Stimulated activated CD8-positive, alpha-beta memory T cell treated with anti-CD3 and anti-CD28 coated beads, Interleukin-7, amount 100 ng/mL, for 48 hours (primary cell): ENCODE results near the gene PALM3.
"Not testable (repeated sequence)": the region's sequence is repeated elsewhere in the genome, so short reads cannot be mapped to it uniquely, and the experiment has no call there.

Experiments
- DNase-seq, 2 donors: peaks; one replicate each; pipeline ENCODE4 v3.0.0-alpha.2; 2020; ENCODE audit warnings: low read depth in 1 of 2; ENCODE audit errors: extremely low read depth in 1 of 2

The PALM3 gene

DNA sequence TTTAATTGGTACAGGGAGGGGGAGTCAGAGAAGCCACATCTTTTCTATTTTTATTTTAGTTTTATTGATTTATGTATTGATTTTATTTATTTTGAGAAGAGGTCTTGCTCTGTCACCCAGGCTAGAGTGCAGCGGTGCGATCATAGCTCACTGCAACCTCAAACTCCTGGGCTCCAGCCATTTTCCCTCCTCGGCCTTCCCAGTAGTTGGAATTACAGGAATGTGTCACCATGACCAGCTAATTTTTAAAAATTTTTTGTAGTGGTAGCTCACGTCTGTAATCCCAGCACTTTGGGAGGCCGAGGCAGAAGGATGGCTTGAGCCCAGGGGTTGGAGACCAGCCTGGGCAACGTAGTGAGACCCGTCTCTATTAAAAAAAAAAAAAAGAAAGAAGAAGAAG lies 26.2 kb downstream of the PALM3 start:
- no peak for DNase-seq

DNA sequence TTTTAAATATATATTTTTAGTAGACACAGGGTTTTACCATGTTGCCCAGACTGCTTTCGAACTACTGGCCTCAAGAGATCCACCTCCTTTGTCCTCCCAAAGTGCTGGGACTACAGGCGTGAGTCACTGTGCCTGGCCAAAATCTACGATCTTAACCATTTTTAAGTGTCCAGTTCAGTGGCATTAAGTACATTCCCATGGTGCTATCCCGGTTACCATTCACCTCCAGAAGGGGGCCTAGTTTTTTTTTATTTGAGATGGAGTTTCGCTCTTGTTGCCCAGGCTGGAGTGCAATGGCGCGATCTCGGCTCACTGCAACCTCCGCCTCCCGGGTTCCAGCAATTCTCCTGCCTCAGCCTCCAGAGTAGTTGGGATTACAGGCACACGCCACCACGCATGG lies 26.7 kb downstream of the PALM3 start:
- DNase-seq, result not testable (repeated sequence)

DNA sequence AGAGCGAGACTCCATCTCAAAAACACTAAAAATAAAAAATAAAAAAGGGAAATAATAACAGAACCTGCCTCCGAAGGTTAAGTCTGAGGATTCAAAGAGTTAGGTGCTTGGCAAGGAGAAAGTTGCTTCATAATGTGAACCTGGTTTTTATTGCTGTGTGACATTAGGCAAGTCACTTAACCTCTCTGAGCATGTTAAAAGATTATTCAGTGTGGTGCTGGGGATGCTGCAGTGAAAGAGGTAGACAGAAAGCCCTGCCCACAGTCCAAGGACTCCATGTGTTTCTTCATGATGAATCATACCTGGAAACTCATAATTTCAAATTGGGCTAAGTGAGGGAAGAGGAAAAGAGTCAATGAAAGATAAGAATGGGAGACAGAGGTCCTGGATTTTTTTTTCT lies 27.9 kb downstream of the PALM3 start:
- DNase-seq, result no peak

DNA sequence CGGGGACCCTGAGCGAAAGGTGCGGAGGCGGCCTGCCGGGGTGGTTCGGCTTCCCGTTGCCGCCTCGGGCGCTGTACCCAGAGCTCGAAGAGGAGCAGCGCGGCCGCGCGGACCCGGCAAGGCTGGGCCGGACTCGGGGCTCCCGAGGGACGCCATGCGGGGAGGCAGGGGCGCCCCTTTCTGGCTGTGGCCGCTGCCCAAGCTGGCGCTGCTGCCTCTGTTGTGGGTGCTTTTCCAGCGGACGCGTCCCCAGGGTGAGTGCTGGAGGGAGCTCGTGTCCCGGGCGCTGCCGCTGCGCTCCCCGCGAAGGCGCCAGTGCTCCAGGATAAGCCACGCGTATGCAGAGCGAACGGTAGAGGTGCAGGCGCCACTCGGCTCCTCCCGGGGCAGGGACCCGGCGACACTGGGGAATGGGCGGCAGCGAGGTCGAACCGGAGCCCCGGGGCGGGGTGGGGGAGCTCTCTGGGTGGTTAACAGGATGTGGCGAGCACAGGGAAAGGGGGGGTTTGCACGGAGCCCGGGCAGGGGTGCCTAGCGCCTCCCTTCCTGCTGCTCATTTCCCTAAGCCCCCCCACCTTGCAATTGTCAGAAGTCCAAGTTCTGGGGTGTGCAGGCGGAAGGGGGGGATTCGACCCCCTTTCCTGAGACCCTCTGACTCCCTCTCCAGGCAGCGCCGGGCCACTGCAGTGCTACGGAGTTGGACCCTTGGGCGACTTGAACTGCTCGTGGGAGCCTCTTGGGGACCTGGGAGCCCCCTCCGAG lies 30.0 kb downstream of the PALM3 start, which contains the start of gene IL27RA:
IL27RA (plus strand) TSS at position 44 of the 762 bp plus-strand sequence; CDS start at position 155, 111 bp downstream.
- peak; percentile 58 to 68 for DNase-seq

DNA sequence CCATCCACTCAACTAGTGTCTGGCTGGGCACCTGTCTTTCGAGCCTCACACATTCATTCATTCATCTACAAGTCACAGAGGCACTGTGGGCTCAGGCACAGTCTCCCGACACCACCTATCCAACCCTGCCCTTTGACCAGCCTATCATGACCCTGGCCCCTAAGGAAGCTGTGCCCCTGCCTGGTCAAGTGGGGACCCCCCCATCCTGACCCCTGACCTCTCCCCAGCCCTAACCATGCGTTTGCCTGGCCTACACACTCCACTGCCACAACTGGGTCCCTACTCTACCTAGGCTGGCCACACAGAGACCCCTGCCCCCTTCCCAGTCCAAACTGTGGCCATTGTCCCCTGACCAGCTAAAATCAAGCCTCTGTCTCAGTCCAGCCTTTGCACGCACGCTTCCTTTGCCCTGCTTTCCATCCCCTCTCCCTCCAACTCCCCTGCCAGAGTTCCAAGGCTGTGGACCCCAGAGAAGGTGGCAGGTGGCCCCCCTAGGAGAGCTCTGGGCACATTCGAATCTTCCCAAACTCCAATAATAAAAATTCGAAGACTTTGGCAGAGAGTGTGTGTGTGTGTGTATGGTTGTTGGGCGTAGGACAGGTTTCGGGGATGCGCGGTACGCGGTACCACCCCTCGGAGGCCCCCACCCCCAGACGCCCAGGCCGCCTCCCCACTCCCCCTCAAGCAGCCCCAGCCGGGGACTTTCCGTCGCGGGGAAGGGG lies 30.7 kb downstream of the PALM3 start:
- DNase-seq, result no peak

DNA sequence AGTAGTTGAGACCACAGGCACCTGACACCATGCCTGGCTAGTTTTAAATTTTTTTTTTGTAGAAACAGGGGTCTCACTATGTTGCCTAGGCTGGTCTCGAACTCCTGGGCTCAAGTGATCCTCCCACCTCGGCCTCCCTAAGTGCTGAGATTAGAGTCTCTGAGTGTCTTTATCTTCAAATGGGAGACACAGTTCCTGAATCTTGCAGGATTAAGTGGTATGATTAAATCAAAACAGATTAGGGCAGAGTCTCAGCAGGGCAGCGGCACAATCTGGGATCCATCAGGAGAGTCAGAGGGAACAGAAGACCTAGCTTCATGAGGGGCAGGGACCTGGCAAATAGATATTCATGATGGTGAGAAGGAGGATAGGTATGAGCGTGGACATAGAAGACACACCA lies 33.0 kb downstream of the PALM3 start:
- DNase-seq, result no peak

DNA sequence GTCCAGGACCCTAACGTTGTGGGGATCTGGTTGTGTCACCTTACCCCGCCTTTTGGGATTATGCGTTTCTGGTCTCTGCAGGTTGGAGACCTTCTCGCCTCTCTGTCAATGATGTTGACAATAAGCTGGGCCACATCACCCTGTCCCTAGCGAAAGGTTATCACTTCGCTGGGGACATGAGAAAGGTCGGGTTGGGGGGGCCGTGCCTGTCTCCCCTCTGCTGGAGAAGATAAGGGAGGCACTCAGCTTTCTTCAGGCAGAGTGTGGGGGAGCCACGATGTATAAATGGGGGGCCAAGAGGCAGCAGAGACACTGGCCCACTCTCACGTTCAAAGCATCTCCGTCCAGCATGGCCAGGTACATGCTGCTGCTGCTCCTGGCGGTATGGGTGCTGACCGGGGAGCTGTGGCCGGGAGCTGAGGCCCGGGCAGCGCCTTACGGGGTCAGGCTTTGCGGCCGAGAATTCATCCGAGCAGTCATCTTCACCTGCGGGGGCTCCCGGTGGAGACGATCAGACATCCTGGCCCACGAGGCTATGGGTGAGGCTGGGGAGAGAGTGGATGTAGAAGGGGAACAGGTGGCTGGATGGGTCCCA lies 33.9 kb downstream of the PALM3 start, which contains the start of gene RLN3:
RLN3 (plus strand) TSS at position 293 of the 595 bp plus-strand sequence; CDS start at position 350, 57 bp downstream.
- no peak for DNase-seq

DNA sequence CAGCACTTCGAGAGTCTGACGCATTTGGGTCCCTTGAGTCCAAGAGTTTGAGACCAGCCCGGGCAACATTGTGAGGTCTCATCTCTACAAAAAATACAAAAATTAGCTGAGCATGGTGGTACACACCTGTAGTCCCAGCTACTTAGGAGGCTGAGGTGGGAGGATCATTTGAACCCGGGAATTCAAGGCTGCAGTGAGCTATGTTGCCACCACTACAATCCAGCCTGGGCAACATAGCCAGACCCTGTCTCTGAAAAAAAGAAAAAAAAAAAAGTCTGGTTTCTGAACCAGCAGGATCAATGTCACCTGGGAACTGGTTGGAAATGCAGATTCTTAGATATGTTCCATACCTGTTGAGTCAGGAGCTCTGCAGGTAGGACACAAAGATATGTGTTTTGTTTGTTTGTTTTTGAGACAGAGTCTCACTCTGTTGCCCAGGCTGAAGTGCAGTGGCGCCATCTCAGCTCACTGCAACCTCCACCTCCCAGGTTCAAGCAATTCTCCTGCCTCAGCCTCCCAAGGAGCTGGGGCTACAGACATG lies 35.2 kb downstream of the PALM3 start:
- DNase-seq, result not testable (repeated sequence)

DNA sequence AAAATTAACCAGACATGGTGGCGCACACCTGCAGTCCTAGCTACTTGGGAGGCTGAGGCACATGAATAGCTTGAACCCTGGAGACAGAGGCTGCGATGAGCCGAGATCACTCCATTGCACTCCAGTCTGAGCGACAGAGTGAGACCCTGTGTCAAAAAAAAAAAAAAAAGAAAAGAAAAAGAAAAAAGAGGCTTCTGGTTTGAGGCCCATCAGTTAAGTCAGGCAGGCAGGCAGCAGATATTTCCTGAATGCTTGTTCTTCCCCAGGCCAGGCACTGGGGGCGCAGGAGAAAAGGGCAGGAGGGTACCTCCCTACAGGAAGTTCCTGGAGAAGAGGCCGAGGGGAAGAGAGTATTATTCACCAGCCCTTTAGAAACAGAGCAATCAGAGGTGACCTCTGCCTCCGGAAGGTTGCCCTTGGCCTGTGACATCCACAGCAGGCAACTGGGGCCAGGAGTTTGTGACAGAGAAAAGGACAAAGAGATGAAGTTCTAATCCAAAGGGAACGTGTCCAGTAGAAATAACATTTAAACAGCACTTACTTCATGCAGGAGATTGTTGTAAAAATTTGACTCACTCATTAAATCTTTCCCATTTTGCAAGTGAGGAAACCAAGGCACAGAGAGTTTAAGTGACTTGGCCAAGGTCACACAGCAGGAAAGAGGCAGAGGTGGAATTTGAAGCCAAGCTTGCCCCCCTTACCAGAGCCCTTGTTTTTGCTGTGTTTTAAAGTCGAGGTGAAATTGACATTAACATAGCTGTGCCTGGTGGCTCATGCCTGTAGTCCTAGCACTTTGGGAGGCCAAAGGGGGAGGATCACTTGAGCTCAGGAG lies 38.3 kb downstream of the PALM3 start:
- DNase-seq, result no peak

DNA sequence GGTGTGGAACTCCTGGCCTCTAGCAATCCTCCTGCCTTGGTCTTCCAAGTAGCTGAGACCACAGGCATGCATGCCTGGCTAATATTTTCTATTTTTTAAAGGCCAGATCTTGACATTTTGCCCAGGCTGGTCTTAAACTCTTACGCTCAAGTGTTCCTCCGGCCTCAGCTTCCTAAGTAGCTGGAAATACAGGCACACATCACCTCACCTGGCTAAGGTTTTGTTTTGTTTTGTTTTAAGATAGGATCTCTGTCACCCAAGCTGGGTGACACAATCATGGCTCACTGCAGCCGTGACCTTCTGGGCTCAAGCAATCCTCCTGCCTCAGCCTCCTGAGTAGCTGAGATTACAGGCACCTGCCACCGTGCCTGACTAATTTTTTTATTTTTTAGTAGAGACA lies 39.4 kb downstream of the PALM3 start:
- DNase-seq, result no peak

DNA sequence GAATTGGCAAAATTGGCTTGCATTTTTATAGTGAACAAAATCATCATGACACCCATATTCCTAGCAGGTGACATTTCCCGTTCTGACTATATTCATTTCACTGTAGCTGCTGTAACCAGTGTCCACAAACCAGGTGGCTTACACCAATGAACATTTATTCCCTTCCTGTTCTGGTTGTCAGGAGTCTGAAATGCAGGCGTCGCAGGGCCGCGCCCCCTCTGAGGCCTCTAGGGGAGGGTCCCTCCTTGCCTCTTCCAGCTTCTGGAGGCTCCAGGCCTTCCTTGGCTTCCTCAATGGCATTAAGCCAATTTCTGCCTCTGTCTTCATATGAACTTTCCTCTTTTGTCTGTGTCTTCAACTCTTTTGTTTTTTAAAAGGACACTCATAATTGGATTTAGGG lies 40.4 kb downstream of the PALM3 start:
- DNase-seq, result no peak

DNA sequence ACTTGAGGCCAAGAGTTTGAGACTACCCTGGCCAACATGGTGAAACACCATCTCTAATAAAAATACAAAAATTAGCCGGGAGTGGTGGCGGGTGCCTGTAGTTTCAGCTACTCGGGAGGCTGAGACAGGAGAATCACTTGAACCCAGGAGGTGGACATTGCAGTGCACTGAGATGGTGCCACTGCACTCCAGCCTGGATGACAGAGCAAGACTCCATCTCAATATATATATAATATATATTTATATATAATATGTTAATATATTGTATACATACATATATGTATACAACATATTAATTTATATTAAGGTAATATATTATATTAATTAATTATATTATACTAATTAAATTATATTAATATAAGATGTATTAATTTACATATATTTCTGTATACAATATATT lies 42.1 kb downstream of the PALM3 start:
- DNase-seq, result not testable (repeated sequence)

DNA sequence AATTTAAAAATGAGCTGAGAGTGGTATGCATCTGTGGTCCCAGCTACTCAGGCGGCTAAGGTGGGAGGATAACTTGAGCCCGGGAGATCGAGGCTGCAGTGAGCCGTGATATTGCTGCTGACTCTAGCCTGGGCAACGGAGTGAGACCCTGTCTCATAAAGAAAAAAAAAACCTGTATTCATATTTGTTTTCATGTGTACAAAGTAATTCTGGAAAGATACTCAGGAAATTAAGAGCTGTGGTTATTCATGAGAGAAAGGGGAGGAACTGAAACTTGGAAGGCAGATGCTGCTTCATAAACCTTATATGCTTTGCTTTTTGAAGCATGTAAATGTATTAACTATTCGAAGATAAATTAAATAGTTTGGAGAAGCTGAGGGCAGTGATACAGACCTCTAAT lies 42.8 kb downstream of the PALM3 start:
- DNase-seq, result no peak

DNA sequence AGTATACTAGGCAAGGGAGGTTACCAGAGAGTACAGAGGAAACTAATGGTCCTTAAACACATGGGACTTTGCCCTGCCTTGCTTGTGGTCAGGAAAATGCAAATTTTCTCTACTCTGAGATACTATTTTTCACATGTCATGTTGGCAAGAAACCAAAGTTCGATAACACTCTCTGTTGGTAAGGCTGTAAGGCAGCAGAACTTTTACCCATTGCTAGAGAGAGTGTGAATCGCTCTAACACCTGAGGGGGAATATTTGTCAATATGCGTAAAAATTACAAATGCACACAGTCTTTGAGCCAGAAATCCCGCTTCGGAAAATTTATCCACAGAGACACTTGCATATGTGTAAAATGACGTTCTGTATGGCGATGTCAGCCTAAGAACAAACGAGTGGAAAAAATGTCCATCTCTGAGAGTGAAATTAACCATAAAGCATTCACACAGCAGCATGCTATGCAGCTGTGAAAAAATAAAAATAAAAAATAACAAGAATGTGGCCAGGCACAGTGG lies 46.3 kb downstream of the PALM3 start:
- no peak for DNase-seq

DNA sequence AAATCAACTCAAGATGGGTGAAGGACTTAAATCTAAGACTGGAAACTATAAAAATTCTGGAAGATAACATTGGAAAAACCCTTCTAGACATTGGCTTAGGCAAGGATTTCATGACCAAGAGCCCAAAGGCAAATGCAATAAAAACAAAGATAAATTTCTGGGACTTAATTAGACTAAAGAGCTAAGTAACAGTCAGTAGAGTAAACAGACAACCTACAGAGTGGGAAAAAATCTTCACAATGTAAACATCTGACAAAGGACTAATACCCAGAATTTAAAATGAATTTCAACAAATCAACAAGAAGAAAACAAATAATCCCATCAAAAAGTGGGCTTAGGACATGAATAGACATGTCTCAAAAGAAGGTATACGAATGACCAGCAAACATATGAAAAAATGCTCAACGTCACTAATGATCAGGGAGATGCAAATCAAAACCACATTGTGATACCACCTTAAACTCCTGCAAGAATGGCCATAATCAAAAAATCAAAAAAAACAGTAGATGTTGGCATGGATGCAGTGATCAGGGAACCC lies 49.4 kb downstream of the PALM3 start:
- no peak for DNase-seq

DNA sequence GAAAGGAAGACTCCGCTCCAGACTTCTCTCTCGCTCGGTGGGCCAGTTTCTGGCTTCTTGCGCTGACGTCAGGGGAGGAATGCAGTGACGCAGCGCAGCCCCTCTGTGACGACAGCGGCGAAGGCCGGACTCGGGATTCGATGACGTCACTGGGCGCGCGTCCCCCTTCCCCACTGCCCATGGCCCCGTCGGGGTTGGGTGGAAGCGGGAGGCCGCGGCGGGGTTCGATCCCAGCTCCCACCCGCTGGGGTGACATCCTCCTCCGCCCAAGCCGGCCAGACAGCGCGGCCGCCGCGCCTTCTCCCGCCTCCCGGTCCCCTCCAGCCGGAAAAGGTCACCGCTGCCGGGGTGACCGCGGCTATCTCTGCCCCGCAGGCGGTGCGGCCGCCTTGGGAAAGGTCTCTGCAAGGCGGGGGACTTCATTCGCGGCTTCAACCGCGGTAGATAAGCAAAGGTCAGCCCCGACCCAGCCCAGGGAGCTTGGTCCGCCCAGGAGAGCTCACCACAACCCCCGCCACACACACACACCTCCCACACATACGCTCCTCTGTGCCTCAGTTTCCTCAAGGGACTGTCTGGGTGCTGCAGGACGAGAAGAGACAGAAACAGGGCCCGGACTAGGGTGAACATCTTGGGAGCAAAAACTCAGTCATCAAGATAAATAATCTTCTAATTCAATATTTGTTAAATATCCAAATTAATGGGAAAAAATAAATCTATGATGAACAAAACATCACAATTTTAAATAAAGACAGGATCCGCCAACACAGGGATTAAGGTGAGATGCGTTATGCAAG lies 54.9 kb downstream of the PALM3 start:
- no peak for DNase-seq

DNA sequence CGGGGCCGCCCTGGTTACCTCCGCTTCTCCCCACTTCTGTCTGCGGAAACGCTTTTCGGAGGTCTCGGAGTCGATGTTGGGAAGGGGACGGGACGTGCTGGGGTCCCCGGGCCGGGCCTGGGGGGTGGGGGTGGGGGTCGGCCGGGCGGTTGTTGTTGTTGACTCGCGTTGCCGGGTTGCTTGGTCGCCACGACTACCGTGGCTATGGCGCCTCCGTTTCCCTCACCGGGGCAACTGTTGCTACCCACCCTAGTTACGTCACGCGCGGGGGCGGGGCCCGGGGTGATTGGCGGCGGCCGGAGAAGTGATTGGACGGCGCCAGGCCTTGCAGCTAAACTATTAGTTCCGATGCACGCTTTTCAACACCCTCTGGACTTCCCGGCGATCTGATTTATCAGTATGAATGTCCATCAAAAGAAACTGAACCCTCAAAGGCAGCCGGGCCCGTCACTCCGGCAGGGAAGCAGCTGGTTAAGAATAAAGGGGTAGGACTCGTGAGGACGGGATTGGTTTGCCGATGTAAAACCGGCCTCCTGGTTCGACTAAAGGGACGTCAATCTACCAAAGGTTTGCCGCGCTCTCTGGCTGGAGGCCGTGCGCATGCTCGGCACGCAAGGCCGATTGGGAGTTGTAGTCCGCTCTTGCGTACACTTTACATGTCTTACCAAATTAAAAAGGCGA lies 55.7 kb downstream of the PALM3 start, which contains the start of gene RFX1:
RFX1 (minus strand) TSS at position 236 of the 681 bp plus-strand sequence. CDS start 12,477 bp downstream, outside the sequence.
- DNase-seq, result peak; percentile 99

DNA sequence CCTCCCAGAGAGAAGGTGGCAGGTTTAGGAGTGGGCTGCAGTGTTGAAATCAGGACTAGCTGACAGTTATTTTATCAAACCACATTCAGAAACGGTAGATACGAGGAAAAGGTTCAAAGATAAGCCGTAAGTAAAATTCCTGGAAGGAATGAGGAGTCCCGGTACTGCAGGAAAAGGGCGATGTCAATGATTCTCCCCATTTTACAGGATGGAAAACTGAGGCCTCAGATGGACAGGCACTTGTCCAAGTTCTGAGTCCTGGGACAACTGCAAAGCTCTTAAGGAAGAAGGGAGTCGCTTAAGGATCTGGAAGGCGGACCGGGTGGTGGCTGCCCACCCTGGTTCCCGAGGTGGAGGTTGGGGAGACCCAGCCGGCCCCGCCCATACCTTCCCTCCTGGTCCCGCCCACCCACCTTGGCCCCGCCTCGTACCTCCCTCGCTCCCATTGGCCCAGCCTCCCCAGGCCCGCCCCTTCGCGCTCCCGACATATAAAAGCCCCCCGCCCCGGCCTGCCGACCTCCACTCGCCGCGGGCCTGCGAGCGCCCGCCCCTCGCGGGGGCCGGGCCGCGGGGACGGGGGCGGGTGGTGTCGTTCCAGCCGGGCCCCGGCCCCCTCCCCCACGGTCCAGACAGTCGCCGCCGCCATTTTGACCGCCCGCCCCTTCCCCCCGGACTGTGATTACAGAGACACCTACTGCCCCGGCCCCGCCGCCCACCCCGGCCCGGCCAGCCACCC lies 56.4 kb downstream of the PALM3 start:
- DNase-seq, result peak; percentile 84 to 89
